Memory B cell (primary cell): Measurements from ENCODE around the gene MAML2.

Source experiments
- ATAC-seq: fragments of 150-1000 bp; cut with Tn5 transposase; 2 replicates; pipeline ENCODE4 v1.10.0; 2021; ENCODE audit warnings: low read depth, mild to moderate bottlenecking, moderate library complexity
- DNase-seq, 2 donors: peaks; one replicate each; pipeline ENCODE4 v3.0.0; 2022; ENCODE audit warnings: low spot score in 2 of 2
- H3K27ac Mint-ChIP-seq: one replicate; pipeline ENCODE4 v1.8.0; 2022; ENCODE audit warnings: mild to moderate bottlenecking, moderate library complexity, mixed read lengths
- H3K27me3 Mint-ChIP-seq: one replicate; pipeline ENCODE4 v1.8.0; 2022; ENCODE audit warnings: mixed read lengths
- H3K36me3 Mint-ChIP-seq: one replicate; pipeline ENCODE4 v1.8.0; 2022; ENCODE audit warnings: mild to moderate bottlenecking, mixed read lengths
- H3K4me1 Mint-ChIP-seq: one replicate; pipeline ENCODE4 v1.8.0; 2022; ENCODE audit warnings: mixed read lengths
- H3K4me3 Mint-ChIP-seq: one replicate; pipeline ENCODE4 v1.8.0; 2022; ENCODE audit warnings: mild to moderate bottlenecking, moderate library complexity, mixed read lengths
- H3K9me3 Mint-ChIP-seq: one replicate; pipeline ENCODE4 v1.8.0; 2022; ENCODE audit warnings: mixed read lengths

Gene MAML2

GRCh38 chr11:96342961-96343711 is at the start of gene MAML2:
TSS of gene MAML2 (minus strand) at chr11:96343195. CDS start at chr11:96341895, 1,300 bp downstream.
- Mint-ChIP-seq H3K4me3 (peak within 1 kb of the TSS; percentile 99), H3K4me1 (peaks cover 38% of the 10 kb centered on the region), H3K9me3 (no peaks in the 10 kb centered on the region), H3K27ac (peak within 1 kb of the TSS; percentile 91), H3K36me3 (no peaks in the 10 kb centered on the region), H3K27me3 (no peaks in the 10 kb centered on the region)
- ATAC-seq (peak; percentile 80), DNase-seq (peak; percentile 72 to 89)

- H3K4me3 Mint-ChIP-seq, result no peak overlapping the region
- no peaks in the 10 kb centered on the region for H3K27me3 Mint-ChIP-seq
- ATAC-seq (no peak), DNase-seq (no peak)
- H3K36me3 Mint-ChIP-seq, result no peaks in the 10 kb centered on the region
- H3K9me3 Mint-ChIP-seq, result no peaks in the 10 kb centered on the region
- H3K4me1 Mint-ChIP-seq, result peaks cover 10% of the 10 kb centered on the region
- peak overlapping the region; percentile 66 for H3K27ac Mint-ChIP-seq
Observed at GRCh38 chr11:96391698-96392307, 48.8 kb upstream of the MAML2 start.

- Mint-ChIP-seq H3K36me3 (no peaks in the 10 kb centered on the region), H3K27me3 (no peaks in the 10 kb centered on the region), H3K4me3 (peak overlapping the region; percentile 92), H3K27ac (peak overlapping the region; percentile 80), H3K9me3 (no peaks in the 10 kb centered on the region), H3K4me1 (peaks cover 10% of the 10 kb centered on the region)
- ATAC-seq (no peak), DNase-seq (no peak)
Observed at GRCh38 chr11:96390488-96390792, 47.4 kb upstream of the MAML2 start.

GRCh38 chr11:96389720-96390487 is 46.9 kb upstream of the MAML2 start, which contains the start of the genes CCDC82 and JRKL:
TSS of gene CCDC82 (minus strand) at chr11:96389912. CDS start at chr11:96384747, 5,165 bp downstream.
TSS of gene JRKL (plus strand) at chr11:96390013. CDS start at chr11:96390650, 637 bp downstream.
- no peaks in the 10 kb centered on the region for H3K27me3 Mint-ChIP-seq
- H3K4me3 Mint-ChIP-seq, result peak within 1 kb of the TSS; percentile 92
- H3K27ac Mint-ChIP-seq, result peak within 1 kb of the TSS; percentile 80
- peak; percentile 94 for ATAC-seq
- DNase-seq, result peak; percentile 97 to 98
- no peaks in the 10 kb centered on the region for H3K9me3 Mint-ChIP-seq
- H3K4me1 Mint-ChIP-seq, result peaks cover 13% of the 10 kb centered on the region
- peaks cover 3% of the 10 kb centered on the region for H3K36me3 Mint-ChIP-seq

GRCh38 chr11:96388891-96389719 is 46.1 kb upstream of the MAML2 start:
- peak; percentile 56 for ATAC-seq
- Mint-ChIP-seq H3K36me3 (peaks cover 7% of the 10 kb centered on the region), H3K4me1 (peaks cover 17% of the 10 kb centered on the region), H3K27me3 (no peaks in the 10 kb centered on the region), H3K27ac (peak overlapping the region; percentile 80), H3K9me3 (no peaks in the 10 kb centered on the region), H3K4me3 (peak overlapping the region; percentile 92)
- no peak for DNase-seq

GRCh38 chr11:96385187-96385586 is 42.2 kb upstream of the MAML2 start:
- no peak overlapping the region for H3K4me3 Mint-ChIP-seq
- no peaks in the 10 kb centered on the region for H3K27me3 Mint-ChIP-seq
- peaks cover 18% of the 10 kb centered on the region for H3K36me3 Mint-ChIP-seq
- ATAC-seq, result no peak
- peaks cover 17% of the 10 kb centered on the region for H3K4me1 Mint-ChIP-seq
- H3K27ac Mint-ChIP-seq, result no peak overlapping the region
- DNase-seq, result no peak
- no peaks in the 10 kb centered on the region for H3K9me3 Mint-ChIP-seq

- no peak overlapping the region for H3K27ac Mint-ChIP-seq
- H3K9me3 Mint-ChIP-seq, result no peaks in the 10 kb centered on the region
- DNase-seq (no peak), ATAC-seq (no peak)
- no peak overlapping the region for H3K4me3 Mint-ChIP-seq
- H3K27me3 Mint-ChIP-seq, result no peaks in the 10 kb centered on the region
- H3K4me1 Mint-ChIP-seq, result peaks cover 17% of the 10 kb centered on the region
- peaks cover 23% of the 10 kb centered on the region for H3K36me3 Mint-ChIP-seq
Observed at GRCh38 chr11:96384156-96384555, 41.2 kb upstream of the MAML2 start.

- peaks cover 17% of the 10 kb centered on the region for H3K36me3 Mint-ChIP-seq
- H3K27me3 Mint-ChIP-seq, result no peaks in the 10 kb centered on the region
- no peak for ATAC-seq
- no peak overlapping the region for H3K27ac Mint-ChIP-seq
- no peak for DNase-seq
- peaks cover 4% of the 10 kb centered on the region for H3K4me1 Mint-ChIP-seq
- no peaks in the 10 kb centered on the region for H3K9me3 Mint-ChIP-seq
- no peak overlapping the region for H3K4me3 Mint-ChIP-seq
Observed at GRCh38 chr11:96376796-96377195, 33.8 kb upstream of the MAML2 start.

GRCh38 chr11:96373826-96374225 is 30.8 kb upstream of the MAML2 start:
- ATAC-seq (no peak), DNase-seq (no peak)
- H3K27ac Mint-ChIP-seq, result peak overlapping the region; percentile 40
- no peak overlapping the region for H3K4me3 Mint-ChIP-seq
- H3K9me3 Mint-ChIP-seq, result no peaks in the 10 kb centered on the region
- peaks cover 16% of the 10 kb centered on the region for H3K36me3 Mint-ChIP-seq
- H3K4me1 Mint-ChIP-seq, result peaks cover 4% of the 10 kb centered on the region
- H3K27me3 Mint-ChIP-seq, result no peaks in the 10 kb centered on the region

- H3K27me3 Mint-ChIP-seq, result no peaks in the 10 kb centered on the region
- H3K4me3 Mint-ChIP-seq, result no peak overlapping the region
- ATAC-seq (peak; percentile 26), DNase-seq (no peak)
- no peaks in the 10 kb centered on the region for H3K9me3 Mint-ChIP-seq
- H3K4me1 Mint-ChIP-seq, result peaks cover 4% of the 10 kb centered on the region
- peaks cover 18% of the 10 kb centered on the region for H3K36me3 Mint-ChIP-seq
- H3K27ac Mint-ChIP-seq, result peak overlapping the region; percentile 7
Observed at GRCh38 chr11:96367342-96367741, 24.3 kb upstream of the MAML2 start.

GRCh38 chr11:96366024-96366423 is 23.0 kb upstream of the MAML2 start:
- H3K36me3 Mint-ChIP-seq, result peaks cover 14% of the 10 kb centered on the region

GRCh38 chr11:96365493-96365892 is 22.5 kb upstream of the MAML2 start:
- Mint-ChIP-seq H3K36me3 (peaks cover 11% of the 10 kb centered on the region), H3K27ac (no peak overlapping the region), H3K4me3 (no peak overlapping the region), H3K27me3 (no peaks in the 10 kb centered on the region), H3K9me3 (no peaks in the 10 kb centered on the region), H3K4me1 (peaks cover 4% of the 10 kb centered on the region)
- DNase-seq (no peak), ATAC-seq (no peak)

More at GRCh38 chr11:96366024-96366423, 23.0 kb upstream of the MAML2 start:
- Mint-ChIP-seq H3K27me3 (no peaks in the 10 kb centered on the region), H3K27ac (no peak overlapping the region), H3K9me3 (no peaks in the 10 kb centered on the region), H3K4me3 (no peak overlapping the region), H3K4me1 (peaks cover 4% of the 10 kb centered on the region)
- DNase-seq (no peak), ATAC-seq (no peak)

GRCh38 chr11:96361778-96362177 is 18.8 kb upstream of the MAML2 start:
- Mint-ChIP-seq H3K27ac (peak overlapping the region; percentile 11), H3K36me3 (peaks cover 15% of the 10 kb centered on the region), H3K9me3 (no peaks in the 10 kb centered on the region), H3K4me3 (no peak overlapping the region), H3K4me1 (no peaks in the 10 kb centered on the region), H3K27me3 (no peaks in the 10 kb centered on the region)
- DNase-seq (no peak), ATAC-seq (no peak)
